ENCODE results near the gene C10orf67.

- TF ChIP-seq POLR2A (IDR thresholded peaks at IDR 0.05) (no peak), CTCF (IDR thresholded peaks at IDR 0.05) (no peak), POLR2AphosphoS5 (IDR thresholded peaks at IDR 0.05; ENCODE audit: insufficient read depth in 1 of 2, low read depth in 1 of 2) (no peak)
These were observed 141.8 kb downstream of the C10orf67 start for GRCh38 chr10:23202779-23203178.
